Measurements from ENCODE around the gene SHLD2. TPM values are rescaled to one million over a fixed set of nuclear protein-coding genes. Genes with fewer than 3 reads are reported as not detected.
"Not testable (repeated sequence)": the region's sequence is repeated elsewhere in the genome, so short reads cannot be mapped to it uniquely, and the experiment has no call there.

SHLD2 gene
- total RNA-seq, 2 experiments from 2014 or later, result 34.3 to 37.3 TPM

DNA sequence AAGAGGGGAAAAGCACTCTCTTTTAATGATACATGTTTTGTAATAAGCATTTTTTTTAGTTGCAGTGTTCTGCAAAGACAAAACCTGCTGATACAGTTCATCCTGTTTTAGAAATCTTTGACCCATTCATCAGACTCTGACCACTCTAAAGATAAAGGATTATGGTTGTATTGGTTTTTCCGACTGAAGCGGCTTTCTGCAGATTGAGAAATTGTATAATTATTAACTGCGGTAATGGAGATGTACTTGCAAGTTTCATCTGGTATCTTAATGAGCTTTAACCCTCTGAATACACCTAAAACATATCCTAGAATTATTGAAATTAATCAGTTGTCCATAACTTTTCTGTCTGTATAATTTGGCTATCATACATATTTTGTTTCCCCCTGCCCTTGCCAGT is 50.6 kb downstream of the SHLD2 start:
- intact Hi-C loops (cut with micrococcal nuclease; ENCODE audit: unreplicated experiment), result not testable (repeated sequence)

DNA sequence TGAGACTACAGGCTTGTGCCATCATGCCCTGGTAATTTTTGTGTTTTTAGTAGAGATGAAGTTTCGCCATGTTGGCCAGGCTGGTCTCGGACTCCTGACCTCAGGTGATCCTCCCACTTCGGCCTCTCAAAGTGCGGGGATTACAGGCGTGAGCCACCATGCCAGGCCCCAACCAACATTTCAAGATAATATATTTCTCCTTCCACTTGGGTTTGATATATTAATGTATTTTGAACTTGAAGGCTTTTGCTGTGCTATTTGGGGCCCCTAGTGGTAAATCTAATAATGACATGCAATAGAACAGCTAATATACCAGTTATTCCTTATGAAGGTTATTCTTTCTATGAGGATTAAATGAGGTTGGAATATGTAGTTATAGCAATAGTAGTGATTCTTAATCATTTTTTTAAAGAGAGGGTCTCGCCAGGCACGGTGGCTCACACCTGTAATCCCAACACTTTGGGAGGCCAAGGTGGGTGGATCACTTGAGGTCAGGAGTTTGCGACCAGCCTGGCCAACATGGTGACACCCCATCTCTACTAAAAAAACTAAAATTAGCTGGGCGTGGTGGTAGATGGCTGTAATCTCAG is 54.1 kb downstream of the SHLD2 start:
- intact Hi-C loops (cut with micrococcal nuclease; ENCODE audit: unreplicated experiment); H3K36me3 ChIP-seq (ENCODE audit: insufficient read depth, low read length); H2AFZ ChIP-seq (ENCODE audit: low read length); DNase-seq (ENCODE audit: low spot score); H3K4me2 ChIP-seq (ENCODE audit: low read length); H4K20me1 ChIP-seq (ENCODE audit: insufficient read depth, low read length); H3K79me2 ChIP-seq (ENCODE audit: insufficient read depth, low read depth, low read length); CTCF ChIA-PET (ENCODE audit: unreplicated experiment); H3K4me3 ChIP-seq (ENCODE audit: low read depth, low read length, poor library complexity, severe bottlenecking); BruUV-seq (replicated peaks); H3K9me2 ChIP-seq (ENCODE audit: insufficient read depth, low read length); H3K4me1 ChIP-seq (ENCODE audit: insufficient read depth, low read length, poor library complexity, severe bottlenecking); H3K27ac ChIP-seq (ENCODE audit: low read depth, low read length, poor library complexity, severe bottlenecking); H3K9me3 ChIP-seq (ENCODE audit: low read length): not testable (repeated sequence)
- POLR2A ChIA-PET, result interaction anchor here (0.7 kb wide), 1 partner anchor 270 kb away, joined by 4 read pairs; no protein-coding TSS in a partner anchor
- TF ChIP-seq, protein P1, sequence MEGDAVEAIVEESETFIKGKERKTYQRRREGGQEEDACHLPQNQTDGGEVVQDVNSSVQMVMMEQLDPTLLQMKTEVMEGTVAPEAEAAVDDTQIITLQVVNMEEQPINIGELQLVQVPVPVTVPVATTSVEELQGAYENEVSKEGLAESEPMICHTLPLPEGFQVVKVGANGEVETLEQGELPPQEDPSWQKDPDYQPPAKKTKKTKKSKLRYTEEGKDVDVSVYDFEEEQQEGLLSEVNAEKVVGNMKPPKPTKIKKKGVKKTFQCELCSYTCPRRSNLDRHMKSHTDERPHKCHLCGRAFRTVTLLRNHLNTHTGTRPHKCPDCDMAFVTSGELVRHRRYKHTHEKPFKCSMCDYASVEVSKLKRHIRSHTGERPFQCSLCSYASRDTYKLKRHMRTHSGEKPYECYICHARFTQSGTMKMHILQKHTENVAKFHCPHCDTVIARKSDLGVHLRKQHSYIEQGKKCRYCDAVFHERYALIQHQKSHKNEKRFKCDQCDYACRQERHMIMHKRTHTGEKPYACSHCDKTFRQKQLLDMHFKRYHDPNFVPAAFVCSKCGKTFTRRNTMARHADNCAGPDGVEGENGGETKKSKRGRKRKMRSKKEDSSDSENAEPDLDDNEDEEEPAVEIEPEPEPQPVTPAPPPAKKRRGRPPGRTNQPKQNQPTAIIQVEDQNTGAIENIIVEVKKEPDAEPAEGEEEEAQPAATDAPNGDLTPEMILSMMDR (conservative IDR thresholded peaks at IDR 0.05; ENCODE audit: low read length), result peak; percentile 29; the same call in 1 of the 2 replicates

More for the DNA sequence above, 50.6 kb downstream of the SHLD2 start:
- BruUV-seq (replicated peaks); DNase-seq (ENCODE audit: low spot score); H3K79me2 ChIP-seq (ENCODE audit: insufficient read depth, low read depth, low read length); H3K4me2 ChIP-seq (ENCODE audit: low read length); H3K4me1 ChIP-seq (ENCODE audit: insufficient read depth, low read length, poor library complexity, severe bottlenecking); H3K9me2 ChIP-seq (ENCODE audit: insufficient read depth, low read length); H3K4me3 ChIP-seq (ENCODE audit: low read depth, low read length, poor library complexity, severe bottlenecking); POLR2A ChIA-PET; H3K36me3 ChIP-seq (ENCODE audit: insufficient read depth, low read length); H3K9me3 ChIP-seq (ENCODE audit: low read length); H4K20me1 ChIP-seq (ENCODE audit: insufficient read depth, low read length); H2AFZ ChIP-seq (ENCODE audit: low read length); CTCF ChIA-PET (ENCODE audit: unreplicated experiment); H3K27ac ChIP-seq (ENCODE audit: low read depth, low read length, poor library complexity, severe bottlenecking): not testable (repeated sequence)

DNA sequence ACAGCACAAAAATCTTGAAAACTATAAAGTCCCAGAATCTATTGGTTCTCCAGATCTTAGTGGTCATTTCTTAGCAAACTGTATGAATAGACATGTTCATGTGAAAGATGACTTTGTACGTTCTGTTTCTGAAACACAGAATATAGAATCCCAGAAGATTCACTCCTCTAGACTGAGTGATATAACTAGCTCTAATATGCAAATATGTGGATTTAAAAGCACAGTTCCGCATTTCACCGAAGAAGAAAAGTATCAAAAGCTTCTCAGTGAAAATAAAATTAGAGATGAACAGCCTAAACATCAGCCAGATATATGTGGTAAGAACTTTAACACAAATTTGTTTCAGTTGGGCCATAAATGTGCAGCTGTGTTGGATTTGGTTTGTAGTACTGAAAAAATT is 56.5 kb downstream of the SHLD2 start:
- H3K36me3 ChIP-seq (ENCODE audit: insufficient read depth, low read length); H3K27ac ChIP-seq (ENCODE audit: low read depth, low read length, poor library complexity, severe bottlenecking); BruUV-seq (replicated peaks); H3K9me3 ChIP-seq (ENCODE audit: low read length); H3K79me2 ChIP-seq (ENCODE audit: insufficient read depth, low read depth, low read length); H2AFZ ChIP-seq (ENCODE audit: low read length); H3K4me3 ChIP-seq (ENCODE audit: low read depth, low read length, poor library complexity, severe bottlenecking); H3K4me1 ChIP-seq (ENCODE audit: insufficient read depth, low read length, poor library complexity, severe bottlenecking); H3K4me2 ChIP-seq (ENCODE audit: low read length); intact Hi-C loops (cut with micrococcal nuclease; ENCODE audit: unreplicated experiment); CTCF ChIA-PET (ENCODE audit: unreplicated experiment); POLR2A ChIA-PET; H4K20me1 ChIP-seq (ENCODE audit: insufficient read depth, low read length); H3K9me2 ChIP-seq (ENCODE audit: insufficient read depth, low read length): not testable (repeated sequence)
- DNase-seq (ENCODE audit: low spot score), result peak; percentile 14

DNA sequence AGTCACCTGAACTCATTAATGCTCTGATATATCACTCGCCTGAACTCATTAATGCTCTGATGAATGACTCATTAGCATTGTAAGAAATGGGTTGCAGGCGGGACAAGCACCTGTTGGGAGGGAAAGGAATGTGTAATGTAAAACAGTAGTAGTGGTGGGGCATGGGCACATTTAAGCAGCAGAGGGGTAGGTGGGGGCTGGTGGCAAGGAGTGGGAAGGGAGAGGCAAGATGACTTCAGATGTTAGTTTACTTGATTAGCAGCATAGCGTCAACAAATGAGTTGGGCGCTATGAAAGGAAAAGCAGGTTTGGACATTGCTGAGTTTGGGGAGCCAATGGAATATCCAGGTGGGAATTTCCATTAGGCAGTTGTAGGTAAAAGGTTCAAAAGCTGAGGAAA is 61.8 kb downstream of the SHLD2 start:
- intact Hi-C loops (cut with micrococcal nuclease; ENCODE audit: unreplicated experiment); CTCF ChIA-PET (ENCODE audit: unreplicated experiment); H3K4me1 ChIP-seq (ENCODE audit: insufficient read depth, low read length, poor library complexity, severe bottlenecking): not testable (repeated sequence)

DNA sequence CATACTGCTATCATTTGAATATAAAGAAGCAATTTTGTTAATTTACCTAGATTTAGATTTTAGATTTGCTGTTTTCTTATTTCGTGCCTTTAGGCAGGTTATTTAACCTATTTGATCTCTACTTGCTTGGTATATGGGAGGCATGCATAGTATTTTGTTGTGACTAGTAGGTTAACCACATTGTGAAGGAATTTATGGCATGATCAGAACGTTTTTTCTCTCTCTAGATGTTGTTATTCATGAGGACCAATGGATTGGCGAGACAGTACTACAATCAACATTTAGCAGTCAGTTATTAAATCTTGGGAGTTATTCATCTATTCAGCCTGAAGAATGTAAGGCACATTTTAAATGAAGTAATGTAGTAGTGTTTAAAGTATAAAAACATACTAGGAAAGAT is 62.8 kb downstream of the SHLD2 start:
- H3K4me3 ChIP-seq (ENCODE audit: low read depth, low read length, poor library complexity, severe bottlenecking); POLR2A ChIA-PET; BruUV-seq (replicated peaks): not testable (repeated sequence)

More for the DNA sequence above, 61.8 kb downstream of the SHLD2 start:
- H3K36me3 ChIP-seq (ENCODE audit: insufficient read depth, low read length); H2AFZ ChIP-seq (ENCODE audit: low read length); H3K9me2 ChIP-seq (ENCODE audit: insufficient read depth, low read length); H3K79me2 ChIP-seq (ENCODE audit: insufficient read depth, low read depth, low read length); DNase-seq (ENCODE audit: low spot score); H3K9me3 ChIP-seq (ENCODE audit: low read length); H3K4me2 ChIP-seq (ENCODE audit: low read length); BruUV-seq (replicated peaks); H3K4me3 ChIP-seq (ENCODE audit: low read depth, low read length, poor library complexity, severe bottlenecking); H3K27ac ChIP-seq (ENCODE audit: low read depth, low read length, poor library complexity, severe bottlenecking); H4K20me1 ChIP-seq (ENCODE audit: insufficient read depth, low read length); POLR2A ChIA-PET: not testable (repeated sequence)

DNA sequence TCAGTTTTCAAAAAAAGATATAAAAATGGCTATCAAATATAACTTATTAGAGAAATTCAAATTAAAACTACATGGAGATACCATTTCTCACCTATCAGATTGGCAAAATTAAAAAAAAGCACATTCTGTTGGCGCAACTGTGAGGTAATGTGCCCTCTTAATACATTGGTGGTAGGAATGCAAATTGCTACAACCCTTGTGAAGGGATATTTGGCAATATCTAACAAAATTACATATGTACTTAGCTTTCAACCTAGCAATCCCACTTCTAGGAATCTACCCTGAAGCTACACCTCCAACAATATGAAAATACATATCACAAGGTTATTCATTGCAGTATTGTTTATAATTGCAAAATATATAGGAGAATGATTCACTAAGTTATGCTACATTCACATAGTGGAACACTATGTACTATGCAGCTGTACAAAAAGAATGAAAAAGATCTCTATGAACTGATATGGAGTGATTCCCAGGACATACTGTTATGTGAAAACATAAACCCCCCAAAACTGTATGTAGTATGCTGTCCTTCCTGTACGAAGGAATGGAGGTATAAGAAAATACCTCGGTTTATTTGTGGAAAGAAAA is 67.8 kb downstream of the SHLD2 start:
- POLR2A ChIA-PET; H4K20me1 ChIP-seq (ENCODE audit: insufficient read depth, low read length); H3K27ac ChIP-seq (ENCODE audit: low read depth, low read length, poor library complexity, severe bottlenecking); H2AFZ ChIP-seq (ENCODE audit: low read length); BruUV-seq (replicated peaks); H3K79me2 ChIP-seq (ENCODE audit: insufficient read depth, low read depth, low read length); H3K36me3 ChIP-seq (ENCODE audit: insufficient read depth, low read length); H3K4me2 ChIP-seq (ENCODE audit: low read length); H3K4me1 ChIP-seq (ENCODE audit: insufficient read depth, low read length, poor library complexity, severe bottlenecking); H3K9me3 ChIP-seq (ENCODE audit: low read length); CTCF ChIA-PET (ENCODE audit: unreplicated experiment); intact Hi-C loops (cut with micrococcal nuclease; ENCODE audit: unreplicated experiment); DNase-seq (ENCODE audit: low spot score); H3K9me2 ChIP-seq (ENCODE audit: insufficient read depth, low read length); H3K4me3 ChIP-seq (ENCODE audit: low read depth, low read length, poor library complexity, severe bottlenecking): not testable (repeated sequence)

More for the DNA sequence above, 62.8 kb downstream of the SHLD2 start:
- CTCF ChIA-PET (ENCODE audit: unreplicated experiment); H3K36me3 ChIP-seq (ENCODE audit: insufficient read depth, low read length); H3K9me2 ChIP-seq (ENCODE audit: insufficient read depth, low read length); DNase-seq (ENCODE audit: low spot score); intact Hi-C loops (cut with micrococcal nuclease; ENCODE audit: unreplicated experiment); H3K4me1 ChIP-seq (ENCODE audit: insufficient read depth, low read length, poor library complexity, severe bottlenecking); H4K20me1 ChIP-seq (ENCODE audit: insufficient read depth, low read length); H3K27ac ChIP-seq (ENCODE audit: low read depth, low read length, poor library complexity, severe bottlenecking); H2AFZ ChIP-seq (ENCODE audit: low read length); H3K79me2 ChIP-seq (ENCODE audit: insufficient read depth, low read depth, low read length); H3K9me3 ChIP-seq (ENCODE audit: low read length); H3K4me2 ChIP-seq (ENCODE audit: low read length): not testable (repeated sequence)

Measured in OCI-LY7 (cell line).